K562 (cell line): ENCODE measurements around the gene SHROOM3.

Source experiments
- CBX3 ChIP-seq, 2 experiments: IDR thresholded peaks; 1 replicate in 1 of 2; 2 replicates in 1 of 2; pipeline ENCODE4 v1.6.1; 2012; ENCODE audit warnings: inconsistent platforms in 2 of 2, low read length in 2 of 2, borderline replicate concordance in 1 of 2, control low read depth in 1 of 2
- NFYB ChIP-seq: IDR thresholded peaks from 2 replicates; pipeline ENCODE4 v1.6.1; 2011; ENCODE audit warnings: mild to moderate bottlenecking, moderate library complexity; ENCODE audit not compliant: insufficient read length; ENCODE audit errors: extremely low read depth
- RBM14 ChIP-seq: fragments of 200-400 bp; formaldehyde crosslinking; IDR thresholded peaks from 2 replicates; pipeline ENCODE4 v1.6.1; 2018; ENCODE audit warnings: low read depth, mild to moderate bottlenecking, low read length, moderate library complexity, borderline replicate concordance; ENCODE audit not compliant: insufficient read depth
- TRIM24 ChIP-seq, 2 experiments: fragments of 450-650 bp; IDR thresholded peaks; 2 replicates each; pipeline ENCODE4 v1.6.1; 2016
- ZNF224 ChIP-seq: sonication (generic); formaldehyde crosslinking; IDR thresholded peaks from 2 replicates; pipeline ENCODE4 v1.8.0; 2022; ENCODE audit warnings: mild to moderate bottlenecking, missing genetic modification reagents
- TF ChIP-seq, protein P1 (sequence below), 3 experiments: IDR thresholded peaks in 2 of 3; conservative IDR thresholded peaks in 1 of 3; 2 replicates each; pipeline ENCODE4 v1.5.1; 2011 to 2012; ENCODE audit warnings: low read length in 3 of 3, mild to moderate bottlenecking in 3 of 3, control low read depth in 2 of 3, improper control_type of control experiment in 1 of 3, inconsistent platforms in 1 of 3, low read depth in 1 of 3, mixed read lengths in 1 of 3, moderate library complexity in 1 of 3; ENCODE audit not compliant: insufficient read depth in 2 of 3

DNA sequence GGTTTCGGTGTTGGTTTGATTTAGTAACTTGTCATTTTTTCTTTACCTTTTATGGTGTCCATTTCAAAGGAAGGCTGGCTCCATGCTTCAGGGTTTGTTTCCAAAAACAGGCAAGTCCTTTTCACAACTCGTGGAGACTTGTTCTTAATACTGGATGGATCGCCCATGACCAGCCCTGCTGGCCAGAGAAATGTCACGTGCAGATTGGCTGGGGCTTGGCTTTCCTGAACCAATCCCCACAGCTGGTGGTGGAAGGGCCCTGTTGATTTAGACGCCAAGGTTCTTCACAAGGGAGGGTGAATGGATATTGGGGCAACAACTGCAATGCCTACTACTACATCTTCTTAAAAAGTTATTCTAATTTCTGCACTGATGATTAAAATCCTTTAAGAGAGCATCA lies 92.6 kb downstream of the SHROOM3 start:
- TF ChIP-seq, protein P1, sequence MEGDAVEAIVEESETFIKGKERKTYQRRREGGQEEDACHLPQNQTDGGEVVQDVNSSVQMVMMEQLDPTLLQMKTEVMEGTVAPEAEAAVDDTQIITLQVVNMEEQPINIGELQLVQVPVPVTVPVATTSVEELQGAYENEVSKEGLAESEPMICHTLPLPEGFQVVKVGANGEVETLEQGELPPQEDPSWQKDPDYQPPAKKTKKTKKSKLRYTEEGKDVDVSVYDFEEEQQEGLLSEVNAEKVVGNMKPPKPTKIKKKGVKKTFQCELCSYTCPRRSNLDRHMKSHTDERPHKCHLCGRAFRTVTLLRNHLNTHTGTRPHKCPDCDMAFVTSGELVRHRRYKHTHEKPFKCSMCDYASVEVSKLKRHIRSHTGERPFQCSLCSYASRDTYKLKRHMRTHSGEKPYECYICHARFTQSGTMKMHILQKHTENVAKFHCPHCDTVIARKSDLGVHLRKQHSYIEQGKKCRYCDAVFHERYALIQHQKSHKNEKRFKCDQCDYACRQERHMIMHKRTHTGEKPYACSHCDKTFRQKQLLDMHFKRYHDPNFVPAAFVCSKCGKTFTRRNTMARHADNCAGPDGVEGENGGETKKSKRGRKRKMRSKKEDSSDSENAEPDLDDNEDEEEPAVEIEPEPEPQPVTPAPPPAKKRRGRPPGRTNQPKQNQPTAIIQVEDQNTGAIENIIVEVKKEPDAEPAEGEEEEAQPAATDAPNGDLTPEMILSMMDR (IDR thresholded peaks at IDR 0.05 in 2 of 3, conservative IDR thresholded peaks at IDR 0.05 in 1 of 3; ENCODE audit: insufficient read depth in 2 of 3, low read depth in 1 of 3, low read length in 3 of 3), result no peak
- TF ChIP-seq RBM14, result no peak
- TF ChIP-seq NFYB, result no peak
- TF ChIP-seq CBX3 (IDR thresholded peaks at IDR 0.05; ENCODE audit: borderline replicate concordance in 1 of 2, low read length in 2 of 2), result no peak
- no peak for TF ChIP-seq TRIM24 (IDR thresholded peaks at IDR 0.05)
- TF ChIP-seq ZNF224 (CRISPR knock-in tag), result no peak
